Measurements from ENCODE around the gene ADGRE2.

ADGRE2 gene

DNA sequence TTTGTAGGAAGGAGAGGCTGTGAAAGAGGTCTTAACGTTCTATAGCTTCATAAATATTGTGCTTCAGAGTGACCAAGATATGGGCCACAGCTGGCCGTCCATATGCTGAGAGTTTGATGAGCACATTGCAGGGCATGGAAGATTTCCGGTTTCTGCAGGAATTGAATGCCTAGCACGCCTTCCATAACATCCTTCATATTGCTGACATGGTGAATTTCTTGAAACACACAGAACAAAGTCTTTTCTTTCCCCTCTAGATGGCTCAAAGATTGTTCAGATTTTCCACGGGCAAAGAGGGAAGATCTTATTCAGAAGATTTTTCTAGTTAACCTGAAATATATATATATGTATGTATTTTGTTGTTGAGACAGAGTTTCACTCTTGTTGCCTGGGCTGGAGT lies 42.4 kb downstream of the ADGRE2 start:
- DNase-seq (ENCODE audit: insufficient read length, low spot score) = no peak
- FAIRE-seq = no peak
- TF ChIP-seq, protein P1, sequence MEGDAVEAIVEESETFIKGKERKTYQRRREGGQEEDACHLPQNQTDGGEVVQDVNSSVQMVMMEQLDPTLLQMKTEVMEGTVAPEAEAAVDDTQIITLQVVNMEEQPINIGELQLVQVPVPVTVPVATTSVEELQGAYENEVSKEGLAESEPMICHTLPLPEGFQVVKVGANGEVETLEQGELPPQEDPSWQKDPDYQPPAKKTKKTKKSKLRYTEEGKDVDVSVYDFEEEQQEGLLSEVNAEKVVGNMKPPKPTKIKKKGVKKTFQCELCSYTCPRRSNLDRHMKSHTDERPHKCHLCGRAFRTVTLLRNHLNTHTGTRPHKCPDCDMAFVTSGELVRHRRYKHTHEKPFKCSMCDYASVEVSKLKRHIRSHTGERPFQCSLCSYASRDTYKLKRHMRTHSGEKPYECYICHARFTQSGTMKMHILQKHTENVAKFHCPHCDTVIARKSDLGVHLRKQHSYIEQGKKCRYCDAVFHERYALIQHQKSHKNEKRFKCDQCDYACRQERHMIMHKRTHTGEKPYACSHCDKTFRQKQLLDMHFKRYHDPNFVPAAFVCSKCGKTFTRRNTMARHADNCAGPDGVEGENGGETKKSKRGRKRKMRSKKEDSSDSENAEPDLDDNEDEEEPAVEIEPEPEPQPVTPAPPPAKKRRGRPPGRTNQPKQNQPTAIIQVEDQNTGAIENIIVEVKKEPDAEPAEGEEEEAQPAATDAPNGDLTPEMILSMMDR (IDR thresholded peaks at IDR 0.05; ENCODE audit: insufficient read depth, missing control alignments) = no peak

DNA sequence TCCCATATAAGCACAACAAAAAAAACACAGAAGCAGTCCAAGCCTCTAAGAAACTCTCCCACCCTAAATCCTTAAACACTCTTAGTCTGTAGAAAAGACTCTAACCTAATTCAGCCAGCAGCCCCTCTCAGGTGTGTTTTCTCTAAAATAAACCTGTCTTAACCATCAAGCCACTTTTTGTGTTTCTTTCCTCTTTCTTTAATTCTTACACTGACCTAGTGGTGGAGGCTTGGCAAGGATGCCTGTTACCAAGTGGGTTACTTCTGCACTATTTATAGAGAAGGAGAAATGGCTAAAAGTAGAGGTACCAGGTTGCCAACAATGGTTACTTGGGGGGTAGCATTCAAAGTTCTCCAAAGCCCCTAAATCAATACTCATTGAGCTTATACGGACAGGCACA lies 44.8 kb downstream of the ADGRE2 start:
- TF ChIP-seq, protein P1 (IDR thresholded peaks at IDR 0.05; ENCODE audit: insufficient read depth, missing control alignments) = no peak
- no peak for DNase-seq (ENCODE audit: insufficient read length, low spot score)
- no peak for FAIRE-seq

DNA sequence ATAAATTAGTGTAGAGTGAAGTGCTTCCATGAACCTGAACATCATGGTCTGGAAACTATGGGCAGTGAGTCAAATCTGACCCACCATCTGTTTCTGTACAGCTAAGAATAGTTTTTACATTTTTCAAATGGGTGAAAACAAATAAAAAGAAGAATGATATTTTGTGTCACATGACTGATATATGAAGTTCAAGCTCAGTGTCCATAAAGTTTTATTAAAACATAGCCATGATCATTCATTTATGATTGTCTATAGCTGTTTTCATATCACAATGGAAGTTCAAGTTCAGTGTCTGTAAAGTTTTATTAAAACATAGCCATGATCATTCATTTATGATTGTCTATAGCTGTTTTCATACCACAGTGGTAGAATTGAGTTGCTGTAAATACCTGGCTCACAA lies 45.9 kb downstream of the ADGRE2 start:
- TF ChIP-seq, protein P1 (IDR thresholded peaks at IDR 0.05; ENCODE audit: insufficient read depth, missing control alignments) = no peak
- FAIRE-seq = no peak
- DNase-seq (ENCODE audit: insufficient read length, low spot score) = no peak

DNA sequence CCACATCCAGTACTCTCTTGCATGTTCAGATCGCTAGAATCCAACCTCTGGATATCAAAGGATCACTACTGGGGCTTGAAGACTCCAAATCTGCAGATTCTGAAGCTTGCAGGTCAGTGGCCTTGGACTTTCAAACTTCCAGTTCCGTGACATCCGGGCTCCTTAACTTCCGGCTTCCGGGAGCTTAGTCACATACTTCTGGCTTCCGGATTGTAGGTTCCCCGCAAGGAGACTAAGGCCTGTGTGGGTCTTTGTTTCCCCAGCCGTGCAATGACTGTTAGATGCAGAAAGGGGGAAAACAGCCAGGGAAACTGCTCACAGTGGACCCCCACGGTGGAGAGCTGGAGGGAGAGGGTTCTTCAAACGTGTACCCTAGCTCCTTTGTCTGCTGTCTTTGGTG lies 47.2 kb downstream of the ADGRE2 start:
- TF ChIP-seq, protein P1 (IDR thresholded peaks at IDR 0.05; ENCODE audit: insufficient read depth, missing control alignments) = no peak
- FAIRE-seq = no peak
- no peak for DNase-seq (ENCODE audit: insufficient read length, low spot score)

DNA sequence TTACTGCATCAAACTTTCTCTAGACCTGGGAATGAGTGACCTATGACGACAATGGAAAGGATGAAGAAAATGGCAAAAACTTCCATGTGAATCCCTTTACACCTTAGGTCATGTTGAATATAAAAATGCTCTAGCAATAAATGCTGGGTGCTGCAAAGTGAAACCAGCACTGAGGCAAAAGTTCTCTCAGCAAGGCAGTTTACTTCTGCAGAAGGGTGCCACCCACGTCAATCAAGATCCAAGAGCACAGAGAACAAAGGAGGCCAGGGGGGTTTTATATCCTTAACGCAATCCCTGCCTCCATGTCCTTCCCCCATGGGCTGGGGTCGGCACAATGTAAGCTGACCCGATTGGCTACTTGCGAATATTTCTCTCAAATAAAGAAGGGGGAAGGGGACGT lies 49.8 kb downstream of the ADGRE2 start:
- TF ChIP-seq, protein P1 (IDR thresholded peaks at IDR 0.05; ENCODE audit: insufficient read depth, missing control alignments) = no peak
- FAIRE-seq = no peak

DNA sequence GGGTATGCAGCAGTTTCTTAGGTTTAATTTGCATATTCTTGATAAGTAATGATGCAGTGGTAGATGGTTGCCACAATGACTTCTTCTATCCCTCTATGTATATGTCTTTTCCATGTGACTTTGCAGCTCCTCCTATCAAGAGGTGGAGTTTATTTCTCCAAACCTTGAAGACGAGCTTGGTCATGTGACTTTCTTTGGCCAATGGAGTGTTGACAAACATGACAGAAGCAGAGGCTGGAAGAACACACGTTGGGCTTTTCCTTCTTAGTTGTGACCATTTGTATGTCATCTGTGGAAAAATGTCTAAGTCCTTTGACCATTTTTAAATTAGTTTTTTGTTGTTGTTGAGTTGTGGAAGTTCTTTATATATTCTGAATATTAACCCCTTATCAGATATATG lies 56.2 kb downstream of the ADGRE2 start:
- TF ChIP-seq, protein P1 (IDR thresholded peaks at IDR 0.05; ENCODE audit: insufficient read depth, missing control alignments) = no peak
- DNase-seq (ENCODE audit: insufficient read length, low spot score) (no peak), FAIRE-seq (no peak)

More for the DNA sequence above, 49.8 kb downstream of the ADGRE2 start:
- DNase-seq (ENCODE audit: insufficient read length, low spot score) = no peak

DNA sequence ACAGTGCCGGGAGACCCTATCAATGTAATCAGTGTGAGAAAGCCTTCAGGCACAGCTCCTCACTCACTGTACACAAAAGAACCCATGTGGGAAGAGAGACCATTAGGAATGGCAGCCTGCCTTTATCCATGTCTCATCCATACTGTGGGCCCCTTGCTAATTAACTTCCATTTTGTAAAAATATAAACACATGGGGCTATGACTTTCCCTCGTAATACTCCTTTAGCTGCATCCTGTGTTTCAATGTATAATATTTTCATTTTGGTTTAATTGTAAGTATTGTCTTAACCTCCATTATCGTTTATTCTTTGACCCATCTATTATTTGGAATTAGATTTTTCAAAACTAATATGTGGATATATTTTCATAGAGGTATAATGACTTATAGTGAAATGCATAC lies 59.2 kb downstream of the ADGRE2 start:
- DNase-seq (ENCODE audit: insufficient read length, low spot score) (no peak), FAIRE-seq (no peak)
- TF ChIP-seq, protein P1 (IDR thresholded peaks at IDR 0.05; ENCODE audit: insufficient read depth, missing control alignments) = no peak

Data from D721Med (cell line).